Epidermal melanocyte (primary cell): Measurements from ENCODE around the gene RAB14.

Experiments
- DNase-seq: peaks from one replicate; pipeline ENCODE4 v3.0.0; 2011; ENCODE audit warnings: low spot score; ENCODE audit not compliant: insufficient read length

RAB14 gene

DNA sequence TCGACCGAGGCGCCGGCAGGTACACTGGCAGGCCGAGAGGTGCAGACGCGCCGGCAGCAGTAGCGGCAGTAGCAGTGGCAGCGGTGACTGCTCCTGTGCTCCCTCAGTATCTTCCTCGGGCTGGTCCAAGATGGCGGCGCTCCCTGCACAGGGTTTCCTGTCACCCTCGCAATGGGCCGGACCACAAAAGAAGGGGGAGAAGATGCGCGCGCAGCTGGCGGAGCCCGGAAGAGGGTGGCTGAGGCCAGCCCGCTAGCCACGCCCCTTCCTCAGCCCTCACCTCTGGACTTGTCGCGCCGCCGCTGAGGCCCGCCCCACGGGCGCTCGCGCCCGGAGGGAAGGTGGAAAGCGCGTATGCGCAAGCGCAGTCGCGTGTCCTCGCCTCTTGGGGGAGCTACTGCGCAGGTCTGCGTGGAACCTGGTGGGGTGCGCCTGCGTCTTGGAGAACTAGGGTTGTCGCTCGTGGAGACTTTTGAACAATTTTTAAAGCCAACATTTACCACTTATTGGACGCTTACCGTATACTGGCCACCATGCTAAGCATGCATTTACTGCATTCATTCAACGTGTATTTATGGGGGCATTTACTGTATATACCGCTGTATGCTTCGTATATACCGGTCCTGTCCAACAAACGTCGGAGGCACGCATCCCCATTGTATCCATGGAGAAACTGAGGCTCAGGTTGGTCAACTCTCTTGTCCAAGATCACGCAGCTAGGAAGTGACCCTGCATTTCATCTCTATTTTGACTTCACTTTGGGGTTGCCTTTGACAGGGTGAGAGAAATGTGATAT, at the start of gene RAB14:
RAB14 (minus strand) TSS at position 132 of the 796 bp plus-strand sequence. CDS start 8,457 bp downstream, outside the sequence.
- peak; percentile 99 for DNase-seq

- DNase-seq = no peak
Observed at GRCh38 chr9:121249563-121249962, 47.9 kb upstream of the RAB14 start.

- no peak for DNase-seq
Observed at GRCh38 chr9:121246821-121247561, 45.3 kb upstream of the RAB14 start.

- no peak for DNase-seq
Observed at GRCh38 chr9:121242959-121243346, 41.3 kb upstream of the RAB14 start.

- DNase-seq = no peak
Observed at GRCh38 chr9:121242219-121242958, 40.7 kb upstream of the RAB14 start.

GRCh38 chr9:121240472-121241135, 38.9 kb upstream of the RAB14 start:
- no peak for DNase-seq

DNA sequence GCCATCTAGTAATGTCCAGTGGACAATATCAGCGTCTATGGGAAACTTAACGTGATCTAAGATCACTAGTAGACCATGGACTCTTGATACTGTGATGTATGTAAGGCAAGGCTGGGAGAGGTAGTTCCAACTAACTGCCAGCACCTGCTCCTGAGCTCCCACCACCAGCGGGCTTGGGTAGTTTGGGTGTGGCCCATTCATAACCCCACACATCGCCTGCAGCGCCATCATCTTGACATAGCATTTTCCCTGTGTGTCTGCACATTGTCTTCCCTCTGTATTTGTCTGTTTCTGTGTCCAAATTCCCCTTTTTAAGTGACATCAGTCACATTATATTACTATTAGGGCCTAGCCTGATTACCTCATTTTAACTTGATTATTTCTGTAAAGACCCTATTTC, 38.2 kb upstream of the RAB14 start:
- DNase-seq = no peak

DNA sequence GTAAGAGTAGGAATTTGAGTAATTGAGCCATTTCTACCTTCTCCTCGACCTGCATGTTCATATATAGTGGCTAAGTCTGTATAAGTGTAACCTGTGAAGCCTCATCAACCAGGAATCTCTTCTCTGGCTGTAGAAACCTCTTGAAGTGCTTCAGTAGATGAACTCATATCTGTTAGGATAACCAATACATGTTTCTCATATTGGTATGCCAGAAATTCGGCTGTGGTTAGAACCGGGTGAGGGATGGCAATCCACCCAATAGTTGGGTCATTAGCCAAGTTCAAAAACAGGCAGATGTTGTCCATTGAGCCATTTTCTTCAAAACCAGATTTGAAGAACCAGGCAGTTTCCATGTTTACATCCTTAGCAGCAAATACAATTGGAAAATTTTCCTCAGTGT, 37.4 kb upstream of the RAB14 start:
- no peak for DNase-seq

GRCh38 chr9:121237916-121238315, 36.2 kb upstream of the RAB14 start:
- DNase-seq = no peak

GRCh38 chr9:121235512-121235911, 33.8 kb upstream of the RAB14 start:
- no peak for DNase-seq

DNA sequence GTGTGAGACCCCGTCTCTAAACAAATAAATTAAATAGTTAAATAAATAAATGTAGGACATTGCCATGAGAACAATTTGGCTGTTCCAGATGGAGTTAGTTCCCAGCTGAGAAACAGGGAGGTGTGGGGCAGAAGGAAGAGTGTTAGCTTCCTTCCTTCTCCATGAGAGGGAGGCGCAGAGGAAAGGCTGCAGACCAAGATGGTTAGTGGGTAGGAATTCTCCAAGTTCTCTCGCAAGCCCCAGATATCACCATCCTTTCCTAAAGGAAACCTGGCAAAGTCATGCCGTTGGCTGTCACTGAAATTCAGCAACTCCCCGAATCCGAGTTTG, 33.1 kb upstream of the RAB14 start:
- no peak for DNase-seq

- DNase-seq = no peak
Observed at GRCh38 chr9:121233906-121234831, 32.5 kb upstream of the RAB14 start.

DNA sequence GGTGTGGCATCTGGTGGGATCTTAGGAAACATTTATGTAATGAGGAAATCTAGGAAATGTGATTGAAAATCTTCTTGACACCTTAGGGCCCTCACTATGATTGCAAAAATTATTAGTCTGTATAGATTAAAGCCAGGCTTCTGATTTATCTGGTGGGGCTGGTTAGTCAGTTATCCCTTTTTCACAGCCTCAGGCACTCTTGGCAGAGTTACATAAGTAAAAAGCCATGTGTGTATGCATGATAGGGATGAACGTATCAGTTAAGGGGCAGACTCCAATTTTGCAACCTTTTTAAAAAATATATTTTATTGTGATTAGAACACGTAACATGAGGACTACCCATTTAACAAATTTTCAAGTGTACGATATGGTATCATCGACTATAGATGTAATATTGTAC, 30.6 kb upstream of the RAB14 start:
- DNase-seq = no peak

DNA sequence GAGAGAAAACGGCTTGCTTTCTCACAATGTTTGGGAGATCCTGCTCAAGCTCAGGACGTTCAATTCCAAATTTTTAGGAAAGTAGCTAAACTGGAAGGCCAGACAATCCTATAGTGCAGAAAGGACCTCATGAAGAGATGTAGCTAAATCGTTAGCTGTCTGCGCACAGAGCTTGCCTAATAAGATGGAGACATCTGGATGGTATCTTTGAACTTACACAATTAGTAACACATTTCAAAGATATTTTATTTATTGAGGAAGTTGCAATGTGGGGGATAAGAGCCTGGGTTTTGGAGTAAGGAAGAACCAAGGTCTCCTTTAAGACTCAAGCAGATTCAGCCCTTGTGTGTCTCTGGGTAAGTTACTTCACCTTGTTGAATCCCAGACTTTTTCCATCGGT, 28.6 kb upstream of the RAB14 start:
- DNase-seq = no peak

DNA sequence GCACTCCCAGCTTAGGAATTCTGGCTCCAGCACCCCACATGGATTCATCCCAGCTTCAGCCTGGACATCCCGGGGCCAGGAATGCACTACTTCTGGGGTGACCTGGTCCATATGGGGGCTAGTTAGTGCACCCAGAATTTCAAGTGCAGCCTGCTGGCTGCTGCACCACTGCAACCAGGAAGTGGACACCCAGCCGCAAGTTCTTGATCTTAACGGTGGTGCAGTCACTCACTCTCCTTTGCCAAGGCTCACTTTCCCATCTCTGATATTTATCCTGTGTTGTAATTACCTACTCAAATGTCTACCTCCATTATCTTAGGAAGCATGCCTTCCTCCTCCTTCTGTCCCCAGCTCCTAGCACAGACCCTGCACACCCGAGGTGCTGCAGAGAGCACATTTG, 26.2 kb upstream of the RAB14 start:
- no peak for DNase-seq

DNA sequence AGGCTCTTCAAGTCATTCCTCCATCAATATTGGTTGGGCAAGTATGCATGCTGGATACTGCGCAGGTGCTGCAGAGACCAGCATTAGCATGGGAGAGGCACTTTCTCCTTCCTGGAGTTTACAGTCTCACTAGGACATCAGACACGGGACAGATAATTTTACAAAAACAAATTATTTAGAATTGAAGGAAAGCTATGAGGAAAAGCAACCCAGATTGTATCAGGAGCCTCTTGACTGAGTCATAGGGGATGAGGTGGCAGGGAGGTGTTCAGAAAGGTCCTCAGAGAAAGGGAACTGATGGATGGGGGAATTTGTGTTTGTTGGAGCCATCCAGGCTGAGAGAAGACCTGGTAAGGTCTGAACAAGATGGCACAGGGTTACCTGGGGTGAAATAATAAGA, 24.5 kb upstream of the RAB14 start:
- DNase-seq = no peak

DNA sequence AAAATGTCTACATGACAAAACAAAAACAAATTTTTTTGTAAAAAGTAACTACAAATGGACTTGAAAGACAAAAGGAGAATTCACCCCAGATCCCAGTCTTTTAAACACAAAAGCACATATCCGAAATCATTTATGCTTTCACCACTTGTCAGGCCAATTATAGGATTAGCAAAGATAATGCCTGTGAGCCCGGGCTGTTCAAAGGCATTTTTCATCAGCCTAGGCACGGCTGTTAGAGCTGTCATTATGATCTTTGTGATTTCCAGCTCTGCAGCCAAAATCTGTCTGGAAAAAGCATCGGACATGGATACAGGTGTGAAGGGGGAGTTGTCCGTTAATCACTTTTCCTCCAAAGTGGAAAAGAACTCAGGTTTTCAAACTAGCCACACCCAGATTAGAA, 23.6 kb upstream of the RAB14 start:
- no peak for DNase-seq

DNA sequence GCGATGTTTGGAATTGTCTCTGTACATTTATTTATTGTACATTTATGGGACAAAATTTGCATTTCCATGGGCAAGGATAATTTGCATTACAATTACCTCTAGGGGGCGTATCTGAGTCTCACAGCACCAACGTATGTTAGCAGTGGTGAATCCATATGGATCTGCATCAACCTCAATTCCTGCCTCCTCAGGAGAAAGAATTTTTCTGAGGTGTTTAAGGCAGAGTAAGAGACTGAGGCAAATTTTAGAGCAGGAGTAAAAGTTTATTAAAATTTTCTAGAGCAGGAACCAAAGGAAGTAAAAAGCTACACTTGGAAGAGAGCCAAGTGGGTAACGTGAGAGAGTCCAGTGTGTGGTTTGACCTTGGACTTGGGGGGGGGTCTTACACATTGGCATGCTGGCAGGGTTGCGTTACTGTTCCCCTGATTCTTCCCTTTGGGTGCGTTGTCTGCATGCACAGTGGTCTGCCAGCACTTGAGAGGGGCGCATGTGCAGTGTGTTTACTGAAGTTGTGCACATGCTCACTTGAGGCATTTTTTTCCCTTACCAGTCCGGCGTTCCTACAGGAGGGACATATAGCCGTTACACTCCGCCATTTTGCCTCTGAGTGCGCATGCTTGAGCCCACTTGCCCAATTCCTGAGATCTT, 21.0 kb upstream of the RAB14 start:
- DNase-seq = no peak

DNA sequence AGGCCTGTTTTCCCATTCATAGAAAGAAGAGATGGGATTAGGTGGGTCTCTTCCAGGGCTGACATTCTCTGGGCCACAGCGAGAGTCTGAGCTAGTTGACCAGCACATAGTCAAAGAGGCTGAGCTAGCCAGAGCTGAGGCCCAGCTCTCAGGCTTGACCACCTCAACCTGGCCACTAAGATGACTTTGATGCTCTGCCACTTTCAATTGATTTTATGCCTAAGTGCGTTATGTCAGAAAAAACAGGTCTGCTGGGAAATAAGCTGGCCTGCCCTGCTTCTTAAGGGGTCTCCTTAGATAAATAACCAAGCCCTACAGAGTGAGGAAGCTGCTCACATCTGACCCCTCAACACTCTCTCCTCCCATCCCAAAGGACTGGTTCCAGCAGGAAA, 20.0 kb upstream of the RAB14 start:
- DNase-seq = no peak

GRCh38 chr9:121220996-121221663, 19.5 kb upstream of the RAB14 start:
- no peak for DNase-seq
